Activated T-cell treated with anti-CD3 and anti-CD28 coated beads, Interleukin-2, amount 50 U/mL, for 4 hours (primary cell): ENCODE results near the gene CNIH4. TPM values are rescaled to one million over a fixed set of nuclear protein-coding genes. Genes with fewer than 3 reads are reported as not detected.

Source experiments
- ATAC-seq, 2 donors: fragments of 200-7000 bp; cut with Tn5 transposase; one replicate each; pipeline ENCODE4 v1.10.0; 2021
- DNase-seq: peaks from one replicate; pipeline ENCODE4 v3.0.0-alpha.2; 2020
- H3K27me3 Mint-ChIP-seq: one replicate; pipeline ENCODE4 v1.8.0; 2021; ENCODE audit warnings: low read depth, mixed read lengths
- H3K36me3 Mint-ChIP-seq: one replicate; pipeline ENCODE4 v1.8.0; 2022; ENCODE audit warnings: mixed read lengths; ENCODE audit not compliant: insufficient read depth
- H3K4me1 Mint-ChIP-seq: one replicate; pipeline ENCODE4 v1.8.0; 2021; ENCODE audit warnings: low read depth, mixed read lengths
- H3K4me3 Mint-ChIP-seq: one replicate; pipeline ENCODE4 v1.8.0; 2021; ENCODE audit warnings: mild to moderate bottlenecking, moderate library complexity, mixed read lengths
- H3K9me3 Mint-ChIP-seq: one replicate; pipeline ENCODE4 v1.8.0; 2021; ENCODE audit warnings: mixed read lengths
- total RNA-seq, 3 donors: library from RNA; stranded (reverse); gene quantifications; one replicate each; pipeline ENCODE4 v1.2.1, GENCODE V29; 2021

CNIH4 gene
- total RNA-seq, 3 donors from 2014 or later, result 31.2 to 38.6 (median 37.6) TPM

GRCh38 chr1:224368409-224368808 is 11.7 kb downstream of the CNIH4 start:
- Mint-ChIP-seq H3K36me3 (peaks cover 43% of the 10 kb centered on the region), H3K27me3 (no peaks in the 10 kb centered on the region), H3K9me3 (no peaks in the 10 kb centered on the region), H3K4me3 (no peak overlapping the region), H3K4me1 (peaks cover 61% of the 10 kb centered on the region)
- ATAC-seq, result peak; percentile 44 to 66
- no peak for DNase-seq

DNA sequence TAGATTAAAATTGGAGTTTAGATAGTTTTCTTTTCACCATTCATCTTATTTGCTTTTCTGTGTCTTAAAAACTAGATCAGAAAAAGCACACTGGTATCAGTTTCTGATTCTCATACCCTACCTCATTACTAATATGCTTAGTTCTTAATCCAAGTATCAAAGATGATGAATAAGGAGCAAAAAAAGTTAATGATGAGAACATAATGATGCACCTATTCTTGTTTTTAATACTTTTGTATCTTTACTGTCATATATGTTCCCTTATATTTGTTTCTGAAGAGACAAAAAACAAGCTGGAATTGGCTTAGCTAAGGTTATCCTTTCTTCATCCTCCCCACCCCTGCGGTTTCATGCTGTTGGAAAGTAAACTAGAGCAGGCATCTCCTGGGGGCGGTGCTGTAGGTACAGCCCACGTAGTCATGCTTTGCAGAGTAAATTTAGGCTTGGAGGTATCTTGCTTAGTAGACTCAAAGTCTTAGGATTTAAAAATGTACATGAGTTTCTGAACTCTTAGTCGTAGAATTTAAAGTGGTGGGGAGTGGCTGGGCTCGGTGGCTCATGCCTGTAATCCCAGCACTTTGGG is 16.4 kb downstream of the CNIH4 start:
- Mint-ChIP-seq H3K36me3 (peaks cover 46% of the 10 kb centered on the region), H3K27me3 (no peaks in the 10 kb centered on the region), H3K4me3 (no peak overlapping the region), H3K4me1 (peaks cover 76% of the 10 kb centered on the region), H3K9me3 (no peaks in the 10 kb centered on the region)
- ATAC-seq (peak; percentile 50 to 53), DNase-seq (no peak)

DNA sequence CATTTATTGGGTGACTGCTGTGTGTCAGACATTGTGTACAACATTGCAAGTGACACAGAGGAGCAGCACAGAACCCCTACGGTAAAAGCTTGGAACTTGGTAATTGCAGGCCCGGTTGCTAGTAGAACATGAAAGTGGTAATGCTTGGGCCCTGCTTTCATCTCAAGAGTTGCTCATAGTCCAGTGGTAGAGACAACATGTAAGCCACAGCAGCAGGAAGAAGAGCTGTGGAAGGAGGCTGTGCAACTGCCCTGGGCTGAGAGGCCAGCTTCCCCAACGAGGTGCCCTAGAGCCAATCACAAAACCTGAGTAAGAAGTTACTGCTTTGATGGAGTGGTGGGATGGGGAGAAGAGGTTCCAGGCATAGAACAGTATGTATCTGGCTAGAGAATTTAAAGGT is 18.4 kb downstream of the CNIH4 start:
- no peak for DNase-seq
- no peak for ATAC-seq
- Mint-ChIP-seq H3K9me3 (no peaks in the 10 kb centered on the region), H3K4me1 (peaks cover 81% of the 10 kb centered on the region), H3K36me3 (peaks cover 51% of the 10 kb centered on the region), H3K4me3 (no peak overlapping the region), H3K27me3 (no peaks in the 10 kb centered on the region)

DNA sequence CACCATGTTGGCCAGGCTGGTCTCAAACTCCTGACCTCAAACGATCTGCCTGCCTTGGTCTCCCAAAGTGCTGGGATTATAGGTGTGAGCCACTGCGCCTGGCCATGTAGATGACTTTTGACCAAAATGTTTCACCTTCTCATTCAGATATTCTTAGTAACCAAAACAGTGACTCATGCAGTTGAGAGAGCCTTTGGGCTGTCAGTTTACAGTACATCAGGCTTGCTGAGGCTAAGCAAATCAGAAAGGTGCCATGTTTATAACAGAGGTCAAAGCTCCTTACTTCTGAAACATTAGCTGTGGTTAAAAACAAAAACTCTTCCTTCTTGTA is 21.0 kb downstream of the CNIH4 start:
- Mint-ChIP-seq H3K9me3 (no peaks in the 10 kb centered on the region), H3K4me1 (peaks cover 93% of the 10 kb centered on the region), H3K4me3 (no peak overlapping the region), H3K36me3 (peaks cover 35% of the 10 kb centered on the region), H3K27me3 (no peaks in the 10 kb centered on the region)
- DNase-seq (no peak), ATAC-seq (peak; percentile 62 to 66)

- no peaks in the 10 kb centered on the region for H3K9me3 Mint-ChIP-seq
- H3K4me1 Mint-ChIP-seq, result peaks cover 89% of the 10 kb centered on the region
- H3K4me3 Mint-ChIP-seq, result peak overlapping the region; percentile 12
- ATAC-seq (no peak), DNase-seq (no peak)
- H3K36me3 Mint-ChIP-seq, result peaks cover 29% of the 10 kb centered on the region
- H3K27me3 Mint-ChIP-seq, result no peaks in the 10 kb centered on the region
Observed at GRCh38 chr1:224378855-224379631, 22.4 kb downstream of the CNIH4 start.

DNA sequence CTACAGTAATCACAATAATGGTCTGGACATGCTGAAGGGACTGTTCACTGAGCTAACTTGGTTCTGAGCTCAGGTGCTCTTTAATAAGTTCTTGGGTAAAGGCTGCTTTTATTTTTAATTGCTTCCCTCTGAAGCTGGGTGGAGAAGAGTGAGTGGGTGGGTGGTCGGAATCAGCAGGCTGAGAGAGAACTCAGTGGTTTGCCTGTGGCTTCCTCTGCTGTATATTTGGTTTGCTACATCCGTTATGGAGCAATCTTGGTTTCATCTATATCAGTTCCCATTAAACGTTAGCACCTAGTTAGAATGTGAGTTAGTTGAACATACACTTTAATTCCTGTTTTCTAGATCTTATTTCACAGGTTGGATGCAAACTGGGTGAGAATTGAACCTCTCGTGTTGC is 23.3 kb downstream of the CNIH4 start:
- ATAC-seq (peak; percentile 33 to 41), DNase-seq (peak; percentile 40)
- Mint-ChIP-seq H3K36me3 (peaks cover 30% of the 10 kb centered on the region), H3K27me3 (no peaks in the 10 kb centered on the region), H3K4me1 (peaks cover 79% of the 10 kb centered on the region), H3K9me3 (no peaks in the 10 kb centered on the region), H3K4me3 (peak overlapping the region; percentile 37)

GRCh38 chr1:224381880-224382548 is 25.3 kb downstream of the CNIH4 start:
- H3K36me3 Mint-ChIP-seq, result peaks cover 30% of the 10 kb centered on the region
- no peaks in the 10 kb centered on the region for H3K27me3 Mint-ChIP-seq
- no peaks in the 10 kb centered on the region for H3K9me3 Mint-ChIP-seq
- H3K4me3 Mint-ChIP-seq, result peak overlapping the region; percentile 26
- DNase-seq (no peak), ATAC-seq (peak; percentile 69 to 71)
- H3K4me1 Mint-ChIP-seq, result peaks cover 76% of the 10 kb centered on the region

GRCh38 chr1:224383218-224383617 is 26.5 kb downstream of the CNIH4 start:
- ATAC-seq, result no peak
- no peak overlapping the region for H3K4me3 Mint-ChIP-seq

GRCh38 chr1:224387302-224387912 is 30.7 kb downstream of the CNIH4 start:
- Mint-ChIP-seq H3K36me3 (peaks cover 29% of the 10 kb centered on the region), H3K4me3 (no peak overlapping the region), H3K4me1 (peaks cover 44% of the 10 kb centered on the region), H3K9me3 (no peaks in the 10 kb centered on the region), H3K27me3 (no peaks in the 10 kb centered on the region)
- DNase-seq (no peak), ATAC-seq (peak; percentile 58 to 66)

More at GRCh38 chr1:224383218-224383617, 26.5 kb downstream of the CNIH4 start:
- Mint-ChIP-seq H3K4me1 (peaks cover 75% of the 10 kb centered on the region), H3K27me3 (no peaks in the 10 kb centered on the region), H3K9me3 (no peaks in the 10 kb centered on the region), H3K36me3 (peaks cover 23% of the 10 kb centered on the region)
- DNase-seq, result no peak

GRCh38 chr1:224387943-224388342 is 31.3 kb downstream of the CNIH4 start:
- Mint-ChIP-seq H3K9me3 (no peaks in the 10 kb centered on the region), H3K27me3 (no peaks in the 10 kb centered on the region), H3K36me3 (peaks cover 33% of the 10 kb centered on the region), H3K4me1 (peaks cover 44% of the 10 kb centered on the region), H3K4me3 (no peak overlapping the region)
- DNase-seq (no peak), ATAC-seq (no peak)

GRCh38 chr1:224390517-224390916 is 33.8 kb downstream of the CNIH4 start:
- no peaks in the 10 kb centered on the region for H3K27me3 Mint-ChIP-seq
- no peaks in the 10 kb centered on the region for H3K9me3 Mint-ChIP-seq
- no peak overlapping the region for H3K4me3 Mint-ChIP-seq
- H3K4me1 Mint-ChIP-seq, result peaks cover 42% of the 10 kb centered on the region
- H3K36me3 Mint-ChIP-seq, result peaks cover 31% of the 10 kb centered on the region
- ATAC-seq, result no peak
- DNase-seq, result no peak

- H3K27me3 Mint-ChIP-seq, result no peaks in the 10 kb centered on the region
- H3K36me3 Mint-ChIP-seq, result peaks cover 42% of the 10 kb centered on the region
- H3K4me1 Mint-ChIP-seq, result peaks cover 23% of the 10 kb centered on the region
- DNase-seq, result no peak
- no peak overlapping the region for H3K4me3 Mint-ChIP-seq
- H3K9me3 Mint-ChIP-seq, result no peaks in the 10 kb centered on the region
- peak; percentile 66 to 91 for ATAC-seq
Observed at GRCh38 chr1:224392411-224393249, 36.0 kb downstream of the CNIH4 start.

DNA sequence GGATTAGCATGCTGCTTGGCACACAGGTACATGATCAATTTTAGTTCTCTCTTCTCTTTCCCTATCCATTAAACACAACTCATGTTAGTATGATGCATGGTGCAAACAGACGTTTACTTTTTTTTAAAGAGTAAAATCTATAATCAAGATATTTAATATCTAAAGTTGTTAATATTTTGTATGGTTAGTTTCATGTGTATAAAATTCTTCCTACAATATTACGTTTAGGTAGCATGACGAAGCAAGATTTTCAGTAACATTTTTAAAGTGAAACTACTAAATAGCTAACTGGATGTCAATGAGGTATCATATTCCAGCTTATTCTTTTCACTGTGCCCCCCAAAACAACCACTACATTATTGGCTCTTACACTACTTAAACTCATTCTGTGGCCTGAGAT is 36.6 kb downstream of the CNIH4 start:
- ATAC-seq, result no peak
- Mint-ChIP-seq H3K4me1 (peaks cover 17% of the 10 kb centered on the region), H3K9me3 (no peaks in the 10 kb centered on the region), H3K36me3 (peaks cover 48% of the 10 kb centered on the region), H3K4me3 (no peak overlapping the region), H3K27me3 (no peaks in the 10 kb centered on the region)
- DNase-seq, result no peak

DNA sequence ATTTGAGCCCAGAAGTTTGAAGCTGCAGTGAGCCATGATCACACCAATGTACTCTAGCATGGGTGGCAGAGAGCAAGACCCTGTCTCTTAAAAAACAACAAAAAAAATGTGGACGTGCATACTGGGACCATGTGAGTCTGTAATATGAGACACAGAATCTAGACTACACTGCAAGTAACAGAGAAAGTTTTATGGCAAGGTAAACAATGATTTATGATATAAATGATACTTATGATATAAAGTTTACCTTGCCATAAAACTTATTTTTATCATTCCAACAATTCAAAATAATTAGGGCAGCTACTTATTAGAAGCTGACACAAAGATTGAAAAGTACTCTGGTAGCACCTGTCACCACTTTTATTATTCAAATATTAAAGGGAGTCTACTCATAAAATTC is 43.2 kb downstream of the CNIH4 start:
- Mint-ChIP-seq H3K36me3 (peaks cover 50% of the 10 kb centered on the region), H3K4me3 (no peak overlapping the region), H3K27me3 (no peaks in the 10 kb centered on the region), H3K4me1 (peaks cover 8% of the 10 kb centered on the region), H3K9me3 (no peaks in the 10 kb centered on the region)
- DNase-seq (no peak), ATAC-seq (no peak)
